DMS79 treated with DMSO at 0.1 percent for 48 hours (cell line): ENCODE results near the gene PABPC3.

ENCODE experiments used
- DNase-seq: peaks from one replicate; lab custom pipeline; 2025; lab: John Stamatoyannopoulos, UW

PABPC3 gene

GRCh38 chr13:25111585-25111956, 15.6 kb downstream of the PABPC3 start:
- no peak for DNase-seq

- DNase-seq, result no peak
Observed at GRCh38 chr13:25112695-25113255, 16.8 kb downstream of the PABPC3 start.

GRCh38 chr13:25114220-25114619, 18.3 kb downstream of the PABPC3 start:
- DNase-seq, result peak; percentile 54

- DNase-seq, result no peak
Observed at GRCh38 chr13:25116044-25116443, 20.1 kb downstream of the PABPC3 start.

- DNase-seq, result no peak
Observed at GRCh38 chr13:25117312-25117711, 21.4 kb downstream of the PABPC3 start.

GRCh38 chr13:25118378-25118905, 22.5 kb downstream of the PABPC3 start:
- no peak for DNase-seq

- no peak for DNase-seq
Observed at GRCh38 chr13:25130944-25131343, 35.0 kb downstream of the PABPC3 start.

- DNase-seq, result no peak
Observed at GRCh38 chr13:25131881-25132420, 36.0 kb downstream of the PABPC3 start.

GRCh38 chr13:25132751-25133390, 36.9 kb downstream of the PABPC3 start:
- DNase-seq, result no peak

GRCh38 chr13:25135896-25136295, 40.0 kb downstream of the PABPC3 start:
- no peak for DNase-seq

GRCh38 chr13:25136880-25137787, 41.2 kb downstream of the PABPC3 start:
- DNase-seq, result no peak

- no peak for DNase-seq
Observed at GRCh38 chr13:25137788-25138115, 41.8 kb downstream of the PABPC3 start.

GRCh38 chr13:25141042-25141441, 45.1 kb downstream of the PABPC3 start:
- no peak for DNase-seq

- DNase-seq, result no peak
Observed at GRCh38 chr13:25143706-25144105, 47.8 kb downstream of the PABPC3 start.

- no peak for DNase-seq
Observed at GRCh38 chr13:25147638-25148401, 51.9 kb downstream of the PABPC3 start.

GRCh38 chr13:25148402-25148771, 52.5 kb downstream of the PABPC3 start:
- no peak for DNase-seq
